Stimulated activated CD4-positive, alpha-beta T cell treated with anti-CD3 and anti-CD28 coated beads, Interleukin-1b, Interleukin-23, amount 100 ng/mL, for 24 hours (primary cell): Measurements from ENCODE around the gene ASXL1.

Experiments
- DNase-seq, 4 experiments: peaks; one replicate each; pipeline ENCODE4 v3.0.0-alpha.2; 2020; ENCODE audit warnings: low read depth in 4 of 4, low spot score in 1 of 4

The ASXL1 gene

DNA sequence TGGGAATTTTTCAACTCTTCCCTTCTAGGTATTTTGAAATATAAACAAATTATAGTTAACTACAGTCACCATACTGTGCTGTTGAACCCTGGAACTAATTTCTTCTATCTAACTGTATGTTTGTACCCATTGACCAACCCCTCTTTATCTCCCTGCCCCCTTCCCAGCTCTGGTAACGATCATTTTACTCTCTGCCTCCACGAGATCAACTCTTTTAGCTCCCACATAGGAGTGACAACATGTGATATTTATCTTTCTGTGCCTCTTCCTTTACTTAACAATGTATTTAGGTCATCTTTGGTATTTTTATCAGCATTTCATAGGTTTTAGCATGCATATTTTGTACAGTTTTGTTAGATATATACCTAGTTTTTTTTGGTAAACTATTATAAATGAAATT lies 45.9 kb downstream of the ASXL1 start:
- no peak for DNase-seq

DNA sequence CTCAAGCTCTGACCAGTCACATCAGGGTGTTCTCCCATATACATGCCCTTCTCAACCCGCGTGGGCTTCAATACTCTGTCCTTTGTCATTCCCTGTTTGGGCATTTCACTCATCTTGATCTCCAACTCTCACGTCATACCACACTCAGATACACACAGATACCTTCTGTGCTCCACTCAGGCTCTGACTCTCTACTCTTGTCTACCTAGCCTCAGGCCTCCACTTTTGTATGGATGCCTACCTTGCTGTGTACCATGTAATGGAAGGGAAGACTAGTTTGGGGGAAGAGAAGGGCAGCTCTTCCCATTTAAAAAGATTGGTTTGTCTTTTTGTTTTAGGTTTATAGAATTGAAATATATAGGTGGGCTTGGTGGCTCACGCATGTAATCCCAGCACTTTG lies 48.6 kb downstream of the ASXL1 start:
- no peak for DNase-seq

DNA sequence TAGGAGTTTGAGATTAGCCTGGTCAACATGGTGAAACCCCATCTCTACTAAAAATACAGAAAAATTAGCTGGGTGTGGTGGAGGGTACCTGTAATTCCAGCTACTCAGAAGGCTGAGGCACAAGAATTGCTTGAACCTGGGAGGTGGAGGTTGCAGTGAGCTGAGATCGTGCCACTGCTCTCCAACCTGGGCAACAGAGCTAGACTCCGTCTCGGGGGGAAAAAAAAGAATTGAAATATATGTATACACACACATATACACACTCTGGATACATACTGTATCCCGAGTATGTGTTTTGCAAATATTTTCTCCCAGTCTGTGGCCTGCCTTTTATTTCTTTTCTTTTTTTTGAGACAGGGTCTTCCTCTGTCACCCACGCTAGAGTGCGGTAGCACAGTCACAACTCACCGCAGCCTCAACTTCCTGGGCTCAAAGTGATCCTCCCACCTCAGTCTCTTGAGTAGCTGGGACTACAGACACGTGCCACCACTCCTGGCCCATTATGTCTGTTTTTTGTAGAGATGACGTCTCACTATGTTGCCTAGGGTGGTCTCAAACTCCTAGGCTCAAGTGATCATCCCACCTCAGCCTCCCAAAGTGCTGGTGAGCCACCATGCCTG lies 49.1 kb downstream of the ASXL1 start:
- DNase-seq: peak in 3 of 4 experiments; percentile 22 to 45 (median 41)

DNA sequence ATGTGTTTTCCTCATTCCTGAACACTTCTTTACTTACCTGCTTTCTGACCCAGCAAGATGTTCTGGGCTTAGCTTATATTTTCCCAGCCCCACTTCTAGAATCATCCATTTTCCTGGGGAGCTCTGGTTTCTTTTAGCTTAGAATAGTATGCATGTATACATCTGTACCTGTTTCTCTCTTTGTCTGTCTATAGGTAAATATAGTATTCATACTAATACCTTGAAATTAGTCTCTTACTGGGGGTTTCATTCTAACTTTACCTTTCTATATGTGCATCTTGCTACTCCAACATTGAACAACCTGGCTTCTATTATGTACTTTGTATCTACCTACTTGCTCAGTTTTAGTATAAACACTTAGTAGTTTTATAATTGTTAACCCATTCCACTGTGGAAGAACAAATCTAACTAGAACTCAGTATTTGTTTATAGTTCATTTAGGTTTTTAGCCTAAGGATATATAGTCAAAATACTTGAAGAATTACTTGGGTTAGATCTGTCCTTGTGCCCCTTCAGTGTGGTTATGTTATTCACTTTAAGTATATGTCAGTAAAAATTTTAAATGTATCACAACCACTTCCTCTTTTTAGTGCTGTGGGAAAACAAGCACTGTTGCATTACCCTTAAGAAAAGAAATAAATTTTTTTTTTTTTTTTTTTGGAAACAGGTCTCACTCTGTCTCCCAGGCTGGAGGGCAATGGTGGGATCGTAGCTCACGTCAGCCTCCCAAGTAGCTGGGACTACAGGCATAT lies 54.0 kb downstream of the ASXL1 start:
- no peak for DNase-seq

DNA sequence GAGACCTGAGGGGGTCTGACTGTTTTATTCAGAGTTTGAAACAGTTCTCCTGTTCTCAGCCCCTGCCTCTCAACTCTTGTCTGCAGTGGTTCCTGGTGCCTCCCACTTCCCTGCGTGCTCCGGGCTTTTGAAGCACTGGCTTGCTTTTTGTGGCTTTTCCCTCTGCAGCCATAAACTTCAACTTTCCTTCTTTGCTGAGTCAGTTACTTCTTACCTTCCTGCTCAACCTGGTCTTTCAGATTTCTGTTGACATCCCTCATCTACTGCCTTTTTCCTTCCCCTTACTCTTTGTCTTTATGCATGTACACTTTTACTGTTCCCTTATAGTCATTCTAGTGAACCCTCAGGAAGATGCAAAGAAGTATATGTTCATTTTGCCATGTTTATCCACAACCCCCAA lies 57.4 kb downstream of the ASXL1 start:
- no peak for DNase-seq

DNA sequence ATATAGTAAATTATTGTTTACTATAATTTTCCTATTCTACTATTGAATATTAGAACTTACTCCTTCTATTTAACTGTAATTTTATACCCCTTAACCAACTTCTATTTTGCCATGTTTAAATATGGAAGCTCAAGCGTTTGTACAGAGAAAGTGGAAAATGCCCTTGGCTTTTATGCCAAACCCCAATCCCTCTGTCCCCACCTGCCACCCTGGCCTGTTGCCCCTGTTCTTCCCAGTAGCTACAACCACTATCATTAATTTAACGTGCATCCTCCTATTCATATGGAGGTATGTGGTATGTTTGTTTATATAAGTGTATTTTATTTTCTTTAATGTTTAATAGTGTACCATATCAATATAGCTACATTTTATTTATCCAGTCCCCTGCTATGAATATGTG lies 58.1 kb downstream of the ASXL1 start:
- no peak for DNase-seq

DNA sequence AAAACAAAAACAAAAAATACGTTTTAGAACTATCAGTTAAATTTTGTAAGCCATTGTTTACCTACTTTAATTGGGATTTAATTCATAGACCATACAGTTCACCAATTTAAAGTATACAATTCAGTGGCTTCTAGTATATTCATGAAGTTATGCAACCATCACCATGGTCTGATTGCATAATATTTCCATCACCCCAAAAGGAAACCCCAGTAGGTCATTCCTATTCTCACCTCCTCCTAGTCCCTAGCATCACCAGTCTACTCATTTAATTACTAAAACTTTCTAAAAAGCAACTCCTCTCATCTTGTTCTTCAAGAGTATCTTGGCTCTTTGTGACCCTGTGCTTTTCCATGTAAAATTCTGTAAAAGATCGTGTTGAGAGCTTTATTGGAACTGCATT lies 60.2 kb downstream of the ASXL1 start:
- no peak for DNase-seq

DNA sequence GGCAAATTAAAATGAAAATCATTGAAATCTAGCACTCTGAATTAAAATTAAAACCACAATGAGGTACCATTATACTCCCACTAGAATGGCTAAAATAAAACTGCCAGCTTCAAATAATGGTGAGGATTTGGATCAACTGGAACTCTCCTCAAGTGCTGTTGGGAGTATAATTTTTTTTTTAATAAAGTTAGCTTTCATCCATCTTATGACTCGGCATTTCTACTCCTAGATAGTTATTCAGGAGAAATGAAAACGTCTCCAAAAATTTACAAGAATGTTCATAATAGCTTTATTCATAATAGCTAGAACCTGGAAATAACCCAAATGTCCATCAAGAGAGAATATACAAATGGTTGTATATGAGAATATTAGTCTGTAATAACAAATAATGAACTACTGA lies 63.2 kb downstream of the ASXL1 start:
- DNase-seq: no peak

DNA sequence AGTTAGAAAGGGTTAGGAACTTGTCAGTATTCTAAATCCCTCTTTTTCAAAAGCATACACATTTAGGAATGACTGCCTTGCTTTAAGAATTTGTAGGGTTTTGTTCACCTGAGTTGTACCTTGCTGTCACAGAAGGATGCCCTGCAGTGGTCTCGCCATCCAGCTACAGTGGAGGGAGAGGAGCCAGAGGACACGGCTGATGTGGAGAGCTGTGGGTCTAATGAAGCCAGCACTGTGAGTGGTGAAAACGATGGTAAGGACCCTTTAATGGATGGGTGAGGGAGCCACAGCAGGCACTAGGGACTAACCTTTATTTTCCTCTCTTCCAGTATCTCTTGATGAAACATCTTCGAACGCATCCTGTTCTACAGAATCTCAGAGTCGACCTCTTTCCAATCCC lies 69.9 kb downstream of the ASXL1 start:
- DNase-seq: no peak

DNA sequence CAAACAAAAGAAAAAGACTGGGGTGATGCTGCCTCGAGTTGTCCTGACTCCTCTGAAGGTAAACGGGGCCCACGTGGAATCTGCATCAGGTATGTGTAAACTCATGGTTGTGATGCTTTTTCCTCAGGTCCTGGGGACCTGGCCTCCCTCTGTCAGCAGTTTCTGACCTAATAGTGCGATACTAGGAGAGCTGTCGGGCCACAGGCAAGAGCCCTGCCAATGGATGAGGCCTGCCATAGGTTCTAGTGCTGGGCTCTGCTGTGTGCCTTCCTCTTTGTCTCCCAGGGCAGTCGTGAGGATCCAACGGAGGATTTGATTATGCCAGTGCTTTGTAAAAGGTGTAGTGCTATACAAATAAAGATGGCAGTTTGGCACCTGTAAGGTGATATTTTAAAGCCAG lies 71.2 kb downstream of the ASXL1 start:
- DNase-seq: no peak

DNA sequence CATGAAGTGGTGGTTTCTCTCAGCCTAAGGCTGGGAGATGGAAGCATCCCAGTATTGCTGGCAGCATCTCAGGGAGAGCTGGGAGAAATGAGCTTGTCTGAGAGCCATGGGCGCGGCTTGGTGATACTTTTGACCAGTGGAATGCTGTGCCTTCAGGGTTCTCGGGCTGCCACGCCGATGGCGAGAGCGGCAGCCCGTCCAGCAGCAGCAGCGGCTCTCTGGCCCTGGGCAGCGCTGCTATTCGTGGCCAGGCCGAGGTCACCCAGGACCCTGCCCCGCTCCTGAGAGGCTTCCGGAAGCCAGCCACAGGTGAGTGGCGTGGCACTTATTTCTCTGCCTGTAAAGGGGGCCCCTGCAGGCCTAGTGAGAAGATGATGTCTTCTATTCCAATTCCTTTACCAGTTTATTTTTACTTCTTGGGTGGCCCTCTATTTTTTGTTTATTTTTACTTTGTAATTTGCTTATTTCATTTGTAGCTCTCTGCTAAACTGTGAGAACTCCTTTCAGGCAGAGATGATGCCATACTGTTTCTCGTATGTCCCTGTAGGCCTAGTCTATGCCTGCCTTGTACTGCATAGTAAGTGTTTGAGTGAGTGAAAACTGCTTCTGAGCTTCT lies 71.7 kb downstream of the ASXL1 start:
- DNase-seq: no peak

DNA sequence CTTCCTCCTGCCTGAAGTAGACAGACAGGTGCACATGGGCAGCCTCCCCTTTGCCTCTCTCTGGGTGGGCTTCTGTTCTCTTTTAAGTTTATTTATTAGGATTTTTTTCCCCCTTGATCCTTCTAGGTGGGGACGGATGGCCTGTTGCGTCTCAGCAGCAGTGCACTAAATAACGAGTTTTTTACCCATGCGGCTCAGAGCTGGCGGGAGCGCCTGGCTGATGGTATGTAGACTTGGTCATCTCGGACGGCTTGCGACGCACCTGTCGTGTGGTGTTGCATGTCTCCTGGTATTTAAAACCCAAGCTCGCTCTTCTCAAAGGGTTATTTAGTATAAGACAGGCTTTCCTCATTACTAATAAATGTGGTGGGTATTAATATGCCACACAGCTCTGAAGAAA lies 73.3 kb downstream of the ASXL1 start:
- no peak for DNase-seq

DNA sequence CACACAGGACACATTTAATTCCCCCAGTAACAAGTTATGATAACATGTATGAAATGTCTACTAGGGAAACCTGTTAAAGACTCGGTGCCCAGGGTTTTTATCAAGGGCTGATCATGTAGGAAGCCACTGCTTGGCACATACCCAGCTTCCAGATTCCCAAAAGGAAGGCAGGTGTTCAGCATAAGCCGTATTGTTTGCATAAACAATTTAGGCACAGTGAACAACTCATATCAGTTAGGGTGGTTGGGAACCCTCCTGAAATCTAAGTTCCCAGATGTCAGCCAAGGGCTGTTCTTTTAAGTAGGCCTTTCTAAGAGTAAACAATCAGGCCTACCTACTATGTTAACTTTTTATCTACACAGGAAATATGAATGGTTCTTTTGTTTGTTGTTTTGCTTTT lies 74.1 kb downstream of the ASXL1 start:
- DNase-seq: no peak

DNA sequence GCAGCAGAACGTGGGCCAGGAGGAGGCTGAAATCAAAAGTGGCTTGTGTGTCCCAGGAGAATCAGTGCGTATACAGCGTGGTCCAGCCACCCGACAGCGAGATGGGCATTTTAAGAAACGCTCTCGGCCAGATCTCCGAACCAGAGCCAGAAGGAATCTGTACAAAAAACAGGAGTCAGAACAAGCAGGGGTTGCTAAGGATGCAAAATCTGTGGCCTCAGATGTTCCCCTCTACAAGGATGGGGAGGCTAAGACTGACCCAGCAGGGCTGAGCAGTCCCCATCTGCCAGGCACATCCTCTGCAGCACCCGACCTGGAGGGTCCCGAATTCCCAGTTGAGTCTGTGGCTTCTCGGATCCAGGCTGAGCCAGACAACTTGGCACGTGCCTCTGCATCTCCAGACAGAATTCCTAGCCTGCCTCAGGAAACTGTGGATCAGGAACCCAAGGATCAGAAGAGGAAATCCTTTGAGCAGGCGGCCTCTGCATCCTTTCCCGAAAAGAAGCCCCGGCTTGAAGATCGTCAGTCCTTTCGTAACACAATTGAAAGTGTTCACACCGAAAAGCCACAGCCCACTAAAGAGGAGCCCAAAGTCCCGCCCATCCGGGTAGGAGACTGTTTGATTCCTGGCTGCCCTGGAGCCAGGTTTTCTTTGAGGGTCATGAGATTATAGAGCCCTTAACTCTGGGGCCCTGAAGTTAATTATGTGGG lies 75.3 kb downstream of the ASXL1 start:
- no peak for DNase-seq

DNA sequence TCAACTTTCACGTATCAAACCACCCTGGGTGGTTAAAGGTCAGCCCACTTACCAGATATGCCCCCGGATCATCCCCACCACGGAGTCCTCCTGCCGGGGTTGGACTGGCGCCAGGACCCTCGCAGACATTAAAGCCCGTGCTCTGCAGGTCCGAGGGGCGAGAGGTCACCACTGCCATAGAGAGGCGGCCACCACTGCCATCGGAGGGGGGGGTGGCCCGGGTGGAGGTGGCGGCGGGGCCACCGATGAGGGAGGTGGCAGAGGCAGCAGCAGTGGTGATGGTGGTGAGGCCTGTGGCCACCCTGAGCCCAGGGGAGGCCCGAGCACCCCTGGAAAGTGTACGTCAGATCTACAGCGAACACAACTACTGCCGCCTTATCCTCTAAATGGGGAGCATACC lies 76.3 kb downstream of the ASXL1 start:
- no peak for DNase-seq

DNA sequence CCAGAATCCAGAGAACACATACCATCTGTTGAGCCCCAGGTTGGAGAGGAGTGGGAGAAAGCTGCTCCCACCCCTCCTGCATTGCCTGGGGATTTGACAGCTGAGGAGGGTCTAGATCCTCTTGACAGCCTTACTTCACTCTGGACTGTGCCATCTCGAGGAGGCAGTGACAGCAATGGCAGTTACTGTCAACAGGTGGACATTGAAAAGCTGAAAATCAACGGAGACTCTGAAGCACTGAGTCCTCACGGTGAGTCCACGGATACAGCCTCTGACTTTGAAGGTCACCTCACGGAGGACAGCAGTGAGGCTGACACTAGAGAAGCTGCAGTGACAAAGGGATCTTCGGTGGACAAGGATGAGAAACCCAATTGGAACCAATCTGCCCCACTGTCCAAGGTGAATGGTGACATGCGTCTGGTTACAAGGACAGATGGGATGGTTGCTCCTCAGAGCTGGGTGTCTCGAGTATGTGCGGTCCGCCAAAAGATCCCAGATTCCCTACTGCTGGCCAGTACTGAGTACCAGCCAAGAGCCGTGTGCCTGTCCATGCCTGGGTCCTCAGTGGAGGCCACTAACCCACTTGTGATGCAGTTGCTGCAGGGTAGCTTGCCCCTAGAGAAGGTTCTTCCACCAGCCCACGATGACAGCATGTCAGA lies 77.4 kb downstream of the ASXL1 start:
- DNase-seq: no peak

DNA sequence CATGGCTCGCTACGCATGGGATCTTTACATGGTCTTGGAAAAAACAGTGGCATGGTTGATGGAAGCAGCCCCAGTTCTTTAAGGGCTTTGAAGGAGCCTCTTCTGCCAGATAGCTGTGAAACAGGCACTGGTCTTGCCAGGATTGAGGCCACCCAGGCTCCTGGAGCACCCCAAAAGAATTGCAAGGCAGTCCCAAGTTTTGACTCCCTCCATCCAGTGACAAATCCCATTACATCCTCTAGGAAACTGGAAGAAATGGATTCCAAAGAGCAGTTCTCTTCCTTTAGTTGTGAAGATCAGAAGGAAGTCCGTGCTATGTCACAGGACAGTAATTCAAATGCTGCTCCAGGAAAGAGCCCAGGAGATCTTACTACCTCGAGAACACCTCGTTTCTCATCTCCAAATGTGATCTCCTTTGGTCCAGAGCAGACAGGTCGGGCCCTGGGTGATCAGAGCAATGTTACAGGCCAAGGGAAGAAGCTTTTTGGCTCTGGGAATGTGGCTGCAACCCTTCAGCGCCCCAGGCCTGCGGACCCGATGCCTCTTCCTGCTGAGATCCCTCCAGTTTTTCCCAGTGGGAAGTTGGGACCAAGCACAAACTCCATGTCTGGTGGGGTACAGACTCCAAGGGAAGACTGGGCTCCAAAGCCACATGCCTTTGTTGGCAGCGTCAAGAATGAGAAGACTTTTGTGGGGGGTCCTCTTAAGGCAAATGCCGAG lies 78.2 kb downstream of the ASXL1 start:
- no peak for DNase-seq

DNA sequence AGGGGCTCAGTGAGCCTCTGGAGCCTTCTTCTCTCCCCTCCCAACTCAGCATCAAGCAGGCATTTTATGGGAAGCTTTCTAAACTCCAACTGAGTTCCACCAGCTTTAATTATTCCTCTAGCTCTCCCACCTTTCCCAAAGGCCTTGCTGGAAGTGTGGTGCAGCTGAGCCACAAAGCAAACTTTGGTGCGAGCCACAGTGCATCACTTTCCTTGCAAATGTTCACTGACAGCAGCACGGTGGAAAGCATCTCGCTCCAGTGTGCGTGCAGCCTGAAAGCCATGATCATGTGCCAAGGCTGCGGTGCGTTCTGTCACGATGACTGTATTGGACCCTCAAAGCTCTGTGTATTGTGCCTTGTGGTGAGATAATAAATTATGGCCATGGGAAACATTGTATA lies 78.8 kb downstream of the ASXL1 start:
- DNase-seq: no peak

DNA sequence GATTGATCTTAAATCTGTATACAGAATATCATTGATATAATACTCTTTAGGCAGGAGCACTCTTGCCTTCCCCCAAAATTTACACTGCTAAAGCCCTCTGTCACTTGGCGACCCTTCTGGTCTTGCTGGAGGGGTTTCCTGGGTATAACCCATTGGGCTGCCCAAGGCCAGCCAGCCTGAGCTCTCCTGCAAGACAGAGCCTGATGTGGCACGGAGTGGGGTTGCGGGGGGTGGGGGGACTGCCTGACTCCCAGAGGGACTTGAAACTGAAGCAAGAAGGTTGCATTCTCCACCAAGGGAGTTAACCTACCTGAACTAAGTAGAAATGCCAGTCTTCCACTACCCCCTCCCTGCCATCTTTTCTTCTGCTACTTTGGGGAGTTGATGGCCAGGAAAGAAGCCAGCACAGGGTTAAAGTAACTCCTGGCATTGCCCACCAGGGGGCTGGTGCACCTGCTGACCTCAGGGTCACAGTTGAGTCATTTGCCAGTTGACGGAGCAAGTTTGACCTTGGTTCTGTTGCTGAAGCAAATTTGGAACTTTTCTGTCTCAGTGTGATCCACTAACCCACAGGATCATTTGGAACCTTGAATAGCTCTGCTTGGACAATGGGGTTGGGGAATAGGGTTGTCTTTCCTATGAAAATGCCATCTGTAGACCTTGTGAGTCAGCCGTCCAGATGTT lies 79.4 kb downstream of the ASXL1 start:
- no peak for DNase-seq

DNA sequence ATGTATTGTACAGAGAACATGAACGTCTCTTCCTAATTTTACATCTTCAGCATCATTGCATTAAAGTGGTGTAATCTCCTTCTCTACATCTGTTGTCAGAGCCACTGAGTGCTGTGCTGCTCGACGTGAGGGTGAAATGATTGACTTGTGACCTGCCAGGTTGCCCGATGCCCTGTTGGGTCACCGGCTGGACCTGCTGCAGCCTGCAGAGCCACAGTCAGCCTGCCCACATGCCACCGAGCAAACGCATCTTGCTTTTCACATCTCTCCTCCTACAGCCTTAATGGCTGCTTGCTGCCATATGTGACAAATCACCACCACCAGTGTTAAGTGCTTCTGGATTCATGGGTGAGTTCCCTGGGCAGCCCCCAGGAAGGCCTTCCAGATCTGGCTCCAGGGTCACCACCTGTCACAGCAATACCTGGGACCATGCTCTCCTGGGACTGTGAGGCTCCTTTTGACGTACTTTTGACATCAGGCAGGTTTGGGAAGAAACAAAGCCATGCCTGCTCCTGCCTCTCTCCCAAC lies 80.3 kb downstream of the ASXL1 start:
- DNase-seq: no peak
